Smooth muscle cell (in vitro differentiated cells): Measurements from ENCODE around the gene STAC3. TPM values are rescaled to one million over a fixed set of nuclear protein-coding genes. Genes with fewer than 3 reads are reported as not detected.
"Not testable (repeated sequence)": the region's sequence is repeated elsewhere in the genome, so short reads cannot be mapped to it uniquely, and the experiment has no call there.

ENCODE experiments used
- DNase-seq: peaks from one replicate; lab custom pipeline; 2025; ENCODE audit not compliant: unreplicated experiment; lab: John Stamatoyannopoulos, UW
- H2AFZ ChIP-seq: fragments of 200-600 bp; sonication (generic); 2 replicates; pipeline ENCODE4 v1.6.0; 2016; ENCODE audit warnings: antibody characterized with exemption, low read depth, mild to moderate bottlenecking
- H3F3A ChIP-seq: fragments of 200-600 bp; sonication (generic); 2 replicates; pipeline ENCODE4 v1.6.0; 2017; ENCODE audit warnings: antibody characterized with exemption, low read depth
- H3K27ac ChIP-seq: fragments of 200-600 bp; sonication (generic); 2 replicates; pipeline ENCODE4 v1.5.1; 2016; ENCODE audit warnings: low read depth, mild to moderate bottlenecking
- H3K27me3 ChIP-seq: fragments of 200-600 bp; sonication (generic); 2 replicates; pipeline ENCODE4 v1.6.1; 2016; ENCODE audit warnings: low read depth, mild to moderate bottlenecking
- H3K36me3 ChIP-seq: fragments of 200-600 bp; sonication (generic); 2 replicates; pipeline ENCODE4 v1.5.1; 2016; ENCODE audit warnings: low read depth
- H3K4me1 ChIP-seq: fragments of 200-600 bp; sonication (generic); 2 replicates; pipeline ENCODE4 v1.5.1; 2016; ENCODE audit warnings: low read depth
- H3K4me2 ChIP-seq: fragments of 200-600 bp; sonication (generic); 2 replicates; pipeline ENCODE4 v1.6.0; 2016; ENCODE audit warnings: mild to moderate bottlenecking
- H3K4me3 ChIP-seq: fragments of 200-600 bp; sonication (generic); 2 replicates; pipeline ENCODE4 v1.5.1; 2016; ENCODE audit warnings: mild to moderate bottlenecking
- H3K79me2 ChIP-seq: fragments of 200-600 bp; sonication (generic); 2 replicates; pipeline ENCODE4 v1.6.0; 2016; ENCODE audit warnings: low read depth, mild to moderate bottlenecking
- H3K9ac ChIP-seq: fragments of 200-600 bp; sonication (generic); 2 replicates; pipeline ENCODE4 v1.6.0; 2016; ENCODE audit warnings: low read depth
- H3K9me3 ChIP-seq: fragments of 200-600 bp; sonication (generic); replicated peaks from 2 replicates; pipeline ENCODE4 v1.5.1; 2016; ENCODE audit warnings: low read depth
- H4K20me1 ChIP-seq: fragments of 200-600 bp; sonication (generic); 2 replicates; pipeline ENCODE4 v1.6.0; 2016; ENCODE audit warnings: low read depth
- CTCF ChIP-seq: fragments of 200-600 bp; sonication (generic); IDR thresholded peaks from 2 replicates; pipeline ENCODE4 v1.5.1; 2017; ENCODE audit warnings: borderline replicate concordance, mild to moderate bottlenecking, antibody characterized with exemption; ENCODE audit not compliant: insufficient read depth, poor library complexity, severe bottlenecking
- WGBS: methylation state at CpG from one replicate; pipeline ENCODE4 v1.1.7; 2016; ENCODE audit warnings: low lambda C conversion rate; 5-methylcytosine and 5-hydroxymethylcytosine counted together
- polyA plus RNA-seq: library from polyadenylated mRNA; unstranded; fragments of >200 nt; fragmentation: Nextera tagmentation; extraction: Ambion mirVana; gene quantifications from 2 replicates; pipeline ENCODE4 v1.2.1, GENCODE V29; 2016
- total RNA-seq: library from RNA; depleted of rRNA; stranded (reverse); fragments of >200 nt; gene quantifications from 2 replicates; pipeline ENCODE4 v1.2.3, GENCODE V29; 2014

Gene STAC3
- total RNA-seq = 1.4 TPM in 1 of 2 replicates, not detected in the other
- not detected in 2 replicates for polyA plus RNA-seq

GRCh38 chr12:57250956-57251355 is at the start of gene STAC3:
Gene STAC3 (minus strand): TSS chr12:57251187. CDS start chr12:57249636, 1,551 bp downstream.
- Histone ChIP-seq H3K4me3 (no peak within 1 kb of the TSS), H3K9me3 (no peaks in the 10 kb centered on the region), H3K79me2 (no peaks in the 10 kb centered on the region), H3F3A (no peaks in the 10 kb centered on the region), H3K27me3 (no peaks in the 10 kb centered on the region), H3K36me3 (no peaks in the 10 kb centered on the region), H3K9ac (no peak within 1 kb of the TSS), H4K20me1 (no peaks in the 10 kb centered on the region), H3K4me2 (no peak within 1 kb of the TSS), H3K27ac (no peak within 1 kb of the TSS), H2AFZ (no peak within 1 kb of the TSS), H3K4me1 (no peaks in the 10 kb centered on the region)
- no peak for TF ChIP-seq CTCF
- WGBS = 75% methylated on average over 7 of the region's 7 CpGs
- no peak for DNase-seq

- H3K27me3 ChIP-seq = no peaks in the 10 kb centered on the region
- H4K20me1 ChIP-seq = no peaks in the 10 kb centered on the region
- peaks cover 15% of the 10 kb centered on the region for H3K36me3 ChIP-seq
- H3K4me2 ChIP-seq = no peak overlapping the region
- no peak overlapping the region for H3K9ac ChIP-seq
- H2AFZ ChIP-seq = no peak overlapping the region
- TF ChIP-seq CTCF = no peak
- H3K79me2 ChIP-seq = no peaks in the 10 kb centered on the region
- DNase-seq = no peak
- H3F3A ChIP-seq = peaks cover 5% of the 10 kb centered on the region
- 85% methylated on average over 1 of the region's 1 CpG for WGBS
- H3K4me3 ChIP-seq = no peak overlapping the region
- no peaks in the 10 kb centered on the region for H3K9me3 ChIP-seq
- no peak overlapping the region for H3K27ac ChIP-seq
- H3K4me1 ChIP-seq = no peaks in the 10 kb centered on the region
Measured at GRCh38 chr12:57299514-57300016, 48.6 kb upstream of the STAC3 start.

- whole genome bisulfite sequencing = 98% methylated on average over 4 of the region's 4 CpGs
- Histone ChIP-seq H3K79me2 (no peaks in the 10 kb centered on the region), H3F3A (peaks cover 5% of the 10 kb centered on the region), H4K20me1 (no peaks in the 10 kb centered on the region), H2AFZ (no peak overlapping the region), H3K27me3 (no peaks in the 10 kb centered on the region), H3K36me3 (peaks cover 15% of the 10 kb centered on the region), H3K4me3 (no peak overlapping the region), H3K4me1 (no peaks in the 10 kb centered on the region), H3K4me2 (no peak overlapping the region), H3K9me3 (no peaks in the 10 kb centered on the region), H3K27ac (no peak overlapping the region), H3K9ac (no peak overlapping the region)
- no peak for DNase-seq
- no peak for TF ChIP-seq CTCF
Measured at GRCh38 chr12:57296291-57296690, 45.3 kb upstream of the STAC3 start.

- H3K36me3 ChIP-seq = peaks cover 11% of the 10 kb centered on the region
- not testable (repeated sequence) for H3K4me1 ChIP-seq, H3K4me2 ChIP-seq, H2AFZ ChIP-seq, DNase-seq, H3K9me3 ChIP-seq, H3K9ac ChIP-seq, H4K20me1 ChIP-seq, H3K27ac ChIP-seq, H3K4me3 ChIP-seq, H3K27me3 ChIP-seq, H3K79me2 ChIP-seq, H3F3A ChIP-seq
- WGBS = 97% methylated on average over 12 of the region's 12 CpGs
Measured at GRCh38 chr12:57282073-57282472, 31.1 kb upstream of the STAC3 start.
